ELR (cell line): Measurements from ENCODE around the gene MIER3.

Experiments used
- DNase-seq: peaks from one replicate; pipeline ENCODE4 v3.0.0-alpha.2; 2015; ENCODE audit warnings: low read depth

The MIER3 gene

DNA sequence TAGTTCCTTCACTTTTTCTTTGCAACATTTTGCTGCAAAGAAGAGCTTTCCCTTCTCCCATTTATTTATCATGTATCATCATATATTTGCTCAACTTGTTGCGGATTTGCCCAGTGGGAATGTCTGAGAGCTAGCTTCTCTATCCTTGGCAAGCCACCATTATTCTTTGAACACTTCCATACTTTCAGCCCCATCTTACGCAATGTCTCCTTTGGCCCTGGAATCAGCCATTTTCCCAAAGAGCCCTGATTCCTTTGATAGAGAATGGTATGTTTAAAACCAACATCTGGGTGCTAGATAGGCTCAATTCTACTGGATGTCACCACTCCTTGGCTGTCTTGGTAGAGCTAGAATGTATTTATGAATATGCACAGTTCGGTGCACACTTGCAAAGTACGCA is 55.2 kb downstream of the MIER3 start:
- DNase-seq: no peak

DNA sequence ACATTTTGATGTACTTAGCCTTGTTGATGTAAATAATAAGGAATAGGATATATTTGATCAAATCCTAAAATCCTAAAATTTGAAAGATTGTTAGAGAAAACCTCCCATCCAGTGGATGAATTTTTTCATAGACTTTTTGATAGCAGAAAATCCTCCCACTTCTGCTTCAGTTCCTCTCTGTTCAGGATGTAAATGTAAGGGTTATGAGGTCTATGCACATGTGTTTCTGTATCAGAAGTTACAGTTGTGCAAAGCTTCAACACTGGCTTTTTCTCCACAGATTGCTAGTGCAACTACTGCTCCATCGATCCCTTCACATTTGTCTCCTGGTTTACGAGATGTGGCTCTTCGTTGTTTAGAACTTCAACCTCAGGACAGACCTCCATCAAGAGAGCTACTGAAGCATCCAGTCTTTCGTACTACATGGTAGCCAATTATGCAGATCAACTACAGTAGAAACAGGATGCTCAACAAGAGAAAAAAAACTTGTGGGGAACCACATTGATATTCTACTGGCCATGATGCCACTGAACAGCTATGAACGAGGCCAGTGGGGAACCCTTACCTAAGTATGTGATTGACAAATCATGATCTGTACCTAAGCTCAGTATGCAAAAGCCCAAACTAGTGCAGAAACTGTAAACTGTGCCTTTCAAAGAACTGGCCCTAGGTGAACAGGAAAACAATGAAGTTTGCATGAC is 58.5 kb downstream of the MIER3 start:
- no peak for DNase-seq

GRCh38 chr5:56881571-56881970 is 70.4 kb downstream of the MIER3 start:
- no peak for DNase-seq

- peak; percentile 73 for DNase-seq
These were observed 75.6 kb downstream of the MIER3 start for GRCh38 chr5:56876327-56876726.

GRCh38 chr5:56873056-56873455 is 78.9 kb downstream of the MIER3 start:
- no peak for DNase-seq

GRCh38 chr5:56871777-56872176 is 80.1 kb downstream of the MIER3 start:
- no peak for DNase-seq
